Coronary artery (tissue), 2 donors: Measurements from ENCODE around the gene ADCY1.

Source experiments
- DNase-seq: peaks from one replicate; pipeline ENCODE4 v3.0.0-alpha.2; 2017; ENCODE audit warnings: low spot score
- H3K27ac ChIP-seq, 2 donors: fragments of 200-600 bp; sonication (generic); one replicate each; pipeline ENCODE4 v1.5.1; 2016 to 2019
- H3K4me3 ChIP-seq: fragments of 200-600 bp; sonication (generic); 2 replicates; pipeline ENCODE4 v1.5.1; 2016; ENCODE audit warnings: mild to moderate bottlenecking, moderate library complexity
- CTCF ChIP-seq: fragments of 200-600 bp; sonication (generic); IDR thresholded peaks from one replicate; pipeline ENCODE4 v1.5.1; 2019; ENCODE audit warnings: antibody characterized with exemption

ADCY1 gene

GRCh38 chr7:45638916-45639315 is 64.7 kb downstream of the ADCY1 start:
- no peak for DNase-seq
- no peak overlapping the region for H3K27ac ChIP-seq
- TF ChIP-seq CTCF = no peak
- no peak overlapping the region for H3K4me3 ChIP-seq

- Histone ChIP-seq H3K4me3 (no peak overlapping the region), H3K27ac (no peak overlapping the region)
- no peak for DNase-seq
- TF ChIP-seq CTCF = no peak
Observed at GRCh38 chr7:45642044-45642443, 67.9 kb downstream of the ADCY1 start.

DNA sequence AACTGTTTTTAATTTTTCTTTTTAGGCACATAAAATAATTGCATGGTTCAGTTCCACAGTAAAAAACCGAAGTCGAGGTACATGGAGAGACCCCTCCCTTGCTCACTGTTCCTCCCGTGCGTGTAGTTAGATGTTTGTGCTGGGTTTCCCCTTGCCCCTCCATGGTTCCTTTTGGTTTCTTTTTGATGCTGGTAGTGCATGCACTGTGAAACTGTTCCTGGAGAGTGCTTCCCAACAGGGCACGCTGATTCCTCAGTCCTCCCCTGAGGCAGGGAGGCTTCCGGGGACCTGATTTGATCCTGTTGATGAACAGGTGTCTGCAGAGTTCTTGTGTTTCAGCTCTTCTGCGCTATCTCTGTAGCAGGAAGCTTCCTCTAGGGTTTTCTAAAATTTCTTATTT is 69.5 kb downstream of the ADCY1 start:
- H3K4me3 ChIP-seq = no peak overlapping the region
- H3K27ac ChIP-seq = no peak overlapping the region
- DNase-seq = no peak
- TF ChIP-seq CTCF = no peak

- DNase-seq = no peak
- no peak overlapping the region for H3K27ac ChIP-seq
- no peak for TF ChIP-seq CTCF
- no peak overlapping the region for H3K4me3 ChIP-seq
Observed at GRCh38 chr7:45644237-45644636, 70.1 kb downstream of the ADCY1 start.

- DNase-seq = no peak
- no peak overlapping the region for H3K27ac ChIP-seq
- no peak for TF ChIP-seq CTCF
- H3K4me3 ChIP-seq = no peak overlapping the region
Observed at GRCh38 chr7:45645141-45645969, 71.2 kb downstream of the ADCY1 start.

GRCh38 chr7:45646207-45646821 is 72.1 kb downstream of the ADCY1 start:
- H3K4me3 ChIP-seq = no peak overlapping the region
- no peak for DNase-seq
- no peak overlapping the region for H3K27ac ChIP-seq
- no peak for TF ChIP-seq CTCF
